GM04503 (cell line): ENCODE data around the gene DYRK1B.
"Not testable (repeated sequence)": the region's sequence is repeated elsewhere in the genome, so short reads cannot be mapped to it uniquely, and the experiment has no call there.

Source experiments
- DNase-seq: peaks from one replicate; pipeline ENCODE4 v3.0.0-alpha.2; 2012; ENCODE audit warnings: low read depth

Gene DYRK1B

DNA sequence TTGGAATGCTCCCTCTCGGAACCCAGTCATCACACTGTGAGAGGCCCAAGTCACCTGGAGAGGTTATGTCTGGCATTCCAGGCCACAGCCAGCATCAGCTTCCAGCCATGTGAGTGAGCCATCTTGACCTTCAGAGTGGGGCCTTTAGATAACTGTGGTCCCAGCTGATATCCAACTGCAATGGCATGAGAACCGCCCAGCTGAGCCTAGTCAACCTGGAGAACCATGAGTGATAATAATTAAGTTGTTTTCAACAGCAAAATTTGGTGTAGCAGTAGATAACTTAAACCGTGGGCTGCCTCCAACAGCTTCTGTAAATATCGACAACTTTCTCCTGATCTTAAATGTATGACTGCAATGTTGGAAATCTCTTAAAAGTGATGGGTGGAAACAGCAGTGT is 24.6 kb downstream of the DYRK1B start:
- DNase-seq, result no peak

- not testable (repeated sequence) for DNase-seq
Measured at GRCh38 chr19:39808688-39809087, 25.3 kb downstream of the DYRK1B start.

DNA sequence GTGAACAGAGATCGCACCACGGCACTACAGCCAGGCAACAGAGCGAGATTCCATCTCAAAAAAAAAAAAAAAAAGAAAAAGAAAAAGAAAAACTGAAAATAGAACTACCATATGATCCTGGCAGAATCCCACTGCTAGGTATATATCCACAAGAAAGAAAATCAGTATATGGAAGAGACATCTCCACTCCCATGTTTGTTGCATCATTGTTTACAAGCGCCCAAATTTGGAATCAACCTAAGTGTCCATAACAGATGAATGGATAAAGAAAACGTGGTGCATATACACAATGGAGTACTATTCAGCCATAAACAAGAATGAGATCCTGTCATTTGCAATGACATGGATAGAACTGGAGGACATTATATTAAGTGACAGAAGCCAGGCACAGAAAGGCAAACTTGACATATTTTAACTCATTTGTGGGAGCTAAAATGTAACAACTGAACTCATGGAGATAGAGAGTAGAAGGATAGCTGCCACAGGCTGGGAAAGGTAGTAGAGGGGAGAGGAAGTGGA is 26.1 kb downstream of the DYRK1B start:
- DNase-seq, result no peak

DNA sequence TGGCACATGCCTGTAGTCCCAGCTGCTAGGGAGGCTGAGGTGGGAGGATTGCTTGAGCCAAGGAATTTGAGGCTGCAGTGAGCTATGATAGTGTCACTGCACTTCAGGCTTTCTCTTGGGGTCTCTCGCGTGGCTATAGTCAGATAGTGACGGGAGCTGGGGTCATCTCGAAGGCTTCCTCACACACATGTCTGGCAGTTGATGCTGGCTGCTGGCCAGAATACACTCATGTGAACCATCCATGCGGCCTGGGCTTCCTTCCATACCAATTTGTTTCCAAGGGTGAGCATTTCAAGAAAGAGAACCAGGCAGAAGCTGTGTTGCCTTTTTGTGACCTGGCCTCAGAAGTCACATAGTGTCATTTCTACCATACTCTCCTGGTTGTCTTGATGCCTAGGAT is 28.9 kb downstream of the DYRK1B start:
- DNase-seq, result no peak

- no peak for DNase-seq
Measured at GRCh38 chr19:39802958-39803357, 31.0 kb downstream of the DYRK1B start.

DNA sequence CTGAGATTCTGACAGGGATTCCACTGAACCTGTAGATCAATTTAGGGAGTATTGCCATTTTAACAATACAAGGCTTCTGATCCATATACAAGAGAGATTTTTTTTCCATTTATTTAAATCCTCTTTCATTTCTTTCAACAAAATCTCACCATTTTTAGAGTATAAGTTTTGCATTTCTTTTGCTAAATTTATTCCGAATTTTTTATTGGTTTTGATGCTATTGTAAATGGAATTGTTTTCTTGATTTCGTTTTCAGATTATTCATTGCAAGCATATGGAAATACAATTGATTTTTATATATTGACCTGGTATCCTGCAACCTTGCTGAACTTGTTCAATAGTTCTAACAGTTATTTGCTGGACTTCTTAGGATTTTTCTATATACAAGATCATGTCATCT is 36.9 kb downstream of the DYRK1B start:
- no peak for DNase-seq

DNA sequence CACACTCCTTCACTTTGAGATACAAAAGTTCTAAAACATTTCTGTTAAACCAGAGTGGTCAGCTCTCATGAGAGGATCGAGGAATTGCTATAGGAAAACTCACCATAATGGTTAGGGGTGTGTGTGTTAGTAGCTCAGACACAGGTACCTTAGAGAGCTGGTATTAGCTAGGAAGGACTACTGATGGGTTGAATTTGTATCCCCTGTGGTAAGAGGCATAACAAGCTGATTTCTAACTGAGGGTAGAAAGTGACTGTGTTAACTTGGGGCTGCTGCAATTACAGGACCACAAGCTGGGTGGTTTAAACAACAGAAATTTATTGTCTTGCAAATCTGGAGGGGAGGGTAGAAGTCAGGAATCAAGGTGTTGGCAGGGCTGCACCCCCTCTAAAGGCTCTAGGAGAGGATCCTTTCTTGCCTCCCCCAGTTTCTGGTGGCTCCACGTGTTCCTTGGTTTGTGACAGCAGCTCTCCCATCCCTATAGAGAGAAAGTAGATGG is 37.9 kb downstream of the DYRK1B start:
- DNase-seq, result no peak

GRCh38 chr19:39795001-39795400 is 39.0 kb downstream of the DYRK1B start:
- no peak for DNase-seq

DNA sequence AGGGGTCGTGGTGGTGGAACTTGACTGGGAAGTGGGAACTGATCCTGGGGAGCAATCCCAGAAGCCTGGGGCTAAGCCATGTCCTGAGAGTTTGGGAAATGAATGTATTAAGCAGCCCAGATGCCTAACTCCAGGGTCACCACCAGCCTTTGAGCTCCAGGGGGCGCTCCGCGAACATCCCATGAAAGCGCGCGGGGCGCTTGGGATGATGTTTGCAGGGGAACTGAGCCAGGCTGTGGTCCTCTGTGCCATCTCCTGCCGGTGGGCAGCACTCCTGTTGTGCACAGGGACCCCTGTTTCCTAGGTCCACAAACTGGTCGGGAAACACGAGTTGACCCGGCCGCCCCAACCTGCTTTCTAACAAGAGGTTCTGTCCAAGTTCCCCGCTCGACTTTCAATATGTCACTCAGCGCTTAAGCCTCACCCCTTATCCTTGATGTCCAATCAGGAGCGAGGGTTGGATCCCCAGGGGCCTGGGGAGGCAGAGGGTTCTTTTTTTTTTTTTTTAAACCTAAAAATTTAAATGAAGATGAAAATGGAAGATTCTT is 40.9 kb downstream of the DYRK1B start:
- DNase-seq, result peak; percentile 45

- no peak for DNase-seq
Measured at GRCh38 chr19:39788244-39788643, 45.7 kb downstream of the DYRK1B start.

GRCh38 chr19:39780894-39781293 is 53.1 kb downstream of the DYRK1B start:
- no peak for DNase-seq

DNA sequence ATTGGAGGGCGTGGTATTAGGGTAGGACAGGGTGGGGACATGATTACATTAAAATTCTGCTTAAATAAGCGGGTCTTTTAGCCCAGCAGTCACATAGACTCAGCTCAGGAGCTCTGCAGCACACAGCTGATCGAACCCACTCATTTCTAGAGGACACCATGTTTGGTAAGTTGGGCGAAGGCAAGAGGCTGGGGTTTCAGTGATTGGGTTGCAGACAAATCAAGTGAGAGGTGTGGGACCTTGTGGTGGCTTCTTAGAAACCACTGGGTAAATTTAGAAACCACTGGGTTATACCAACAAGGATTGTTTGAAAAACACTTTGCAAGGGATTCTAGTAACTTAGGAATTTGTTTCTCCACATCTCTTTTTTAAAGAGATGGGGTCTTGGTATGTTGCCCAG is 55.2 kb downstream of the DYRK1B start, which contains the start of gene LEUTX:
TSS of gene LEUTX (plus strand) at position 92 of the 400 bp plus-strand sequence. CDS start at position 159, 67 bp downstream.
- no peak for DNase-seq
